HG03575 (cell line): Measurements from ENCODE around the gene TIRAP.

Experiments
- ATAC-seq: cut with Tn5 transposase; IDR thresholded peaks from one replicate; pipeline ENCODE4 v1.9.1; 2021; ENCODE audit not compliant: unreplicated experiment, insufficient number of reproducible peaks, low FRiP score; ENCODE audit errors: extremely low read depth

The TIRAP gene

DNA sequence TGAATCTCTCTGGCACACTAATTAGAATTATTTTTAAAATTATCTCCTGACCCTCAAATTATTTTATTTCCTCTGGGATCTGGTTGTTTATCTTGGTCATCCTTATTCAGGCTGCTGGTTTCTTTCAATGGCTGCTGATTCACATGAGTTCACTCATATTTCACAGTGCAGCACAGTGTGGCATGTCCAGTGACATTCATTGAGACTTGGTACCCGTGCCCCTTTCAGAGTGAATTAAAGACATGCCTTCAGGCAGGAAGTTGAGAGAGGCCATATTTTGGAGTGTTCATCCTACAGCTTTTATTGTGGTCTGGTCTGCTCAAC, 34.5 kb downstream of the TIRAP start:
- no peak for ATAC-seq

DNA sequence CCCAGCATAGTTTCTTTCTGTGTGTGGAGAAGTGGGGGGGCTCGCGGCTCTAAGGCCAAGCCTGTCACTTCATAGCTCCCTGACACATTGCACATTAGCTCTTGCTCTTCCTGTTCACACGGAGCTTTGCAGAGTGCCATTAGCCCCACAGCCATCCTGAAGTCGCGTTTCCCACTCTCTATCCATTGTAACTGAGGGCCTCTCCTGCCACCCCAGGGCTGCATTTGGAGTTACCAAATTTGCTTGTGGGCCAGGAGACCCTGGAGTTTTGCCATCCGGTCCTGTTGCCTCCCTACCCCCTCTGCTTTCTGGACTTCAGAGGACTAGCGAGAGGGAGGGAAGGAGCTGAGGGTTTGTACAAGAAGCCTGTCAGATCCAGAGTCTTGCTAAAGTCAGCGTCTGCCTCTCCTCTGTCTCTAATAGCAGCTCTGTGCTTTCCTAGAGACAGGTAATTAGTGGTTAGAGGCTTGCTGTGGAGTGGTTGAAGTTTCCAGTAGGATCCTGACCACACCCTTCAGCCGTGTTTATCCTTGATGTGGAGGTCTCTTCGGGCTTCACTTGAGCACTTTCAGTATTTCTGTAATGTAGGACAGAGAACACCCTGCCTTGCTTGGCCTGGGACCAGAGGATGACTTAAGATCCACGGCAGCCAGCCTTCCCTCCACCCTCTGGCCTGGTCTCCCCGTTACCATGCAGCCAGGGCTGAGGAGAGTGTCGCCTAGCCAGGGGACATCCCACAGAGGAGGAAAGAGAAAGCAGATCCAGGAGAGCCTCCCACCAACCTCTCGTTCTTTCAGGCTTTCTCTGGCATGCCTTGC, 35.1 kb downstream of the TIRAP start:
- ATAC-seq: no peak

DNA sequence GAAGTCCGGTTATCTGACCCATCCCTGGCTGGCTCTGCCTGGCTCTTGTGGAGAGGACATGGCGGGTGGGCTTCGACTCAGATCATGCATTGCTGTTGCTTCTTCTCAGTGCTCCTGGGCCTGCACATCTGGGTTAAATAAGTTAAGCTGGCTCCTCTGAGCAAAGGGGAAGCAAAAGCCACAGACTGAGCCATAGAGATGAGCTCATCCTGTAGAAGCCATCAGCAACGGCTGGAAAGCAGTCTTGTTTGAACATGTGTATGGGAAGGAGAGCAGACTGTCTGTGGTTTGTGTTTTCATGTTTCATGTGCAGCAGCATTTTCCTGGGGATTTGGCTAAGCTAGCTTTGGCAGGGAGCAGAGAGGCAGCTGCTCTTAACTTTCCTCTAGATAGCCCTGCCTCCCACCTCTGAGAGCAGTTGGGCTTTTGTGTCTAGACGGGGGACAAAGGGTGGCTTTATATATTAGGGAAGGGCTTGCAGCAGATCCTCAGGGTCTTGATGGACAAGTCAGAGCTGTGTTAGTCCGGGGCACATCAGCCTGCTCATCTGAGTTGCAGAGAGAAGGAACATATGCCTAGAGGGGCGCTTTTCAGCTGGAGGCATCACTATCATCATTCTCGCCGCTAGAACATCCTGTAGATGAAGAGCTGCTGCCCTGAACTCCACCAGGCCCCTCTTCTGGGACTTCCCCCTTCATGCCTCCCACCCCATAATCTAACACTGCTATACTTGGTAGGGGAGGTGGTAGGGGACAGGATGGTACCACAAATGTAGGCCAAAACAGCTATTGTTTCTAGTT, 35.9 kb downstream of the TIRAP start:
- ATAC-seq: peak; percentile 53

DNA sequence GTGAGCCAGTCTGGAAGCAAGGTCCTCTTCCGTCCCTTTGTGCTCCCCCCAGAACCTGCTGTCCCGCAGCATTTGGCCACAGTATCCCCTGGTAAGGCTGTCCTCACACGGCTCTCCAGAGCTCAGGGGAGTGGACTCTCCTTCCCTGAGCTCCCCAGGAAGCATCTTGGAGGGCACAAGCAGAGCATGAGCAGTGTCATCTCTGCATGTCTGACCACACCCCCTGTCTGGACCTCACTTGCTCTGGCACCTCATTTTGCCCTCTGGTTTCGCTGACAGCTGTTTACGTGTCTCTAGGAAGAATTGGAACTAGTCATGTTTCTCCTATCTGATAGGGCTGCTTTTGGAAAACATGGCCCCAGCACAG, 36.5 kb downstream of the TIRAP start:
- no peak for ATAC-seq

DNA sequence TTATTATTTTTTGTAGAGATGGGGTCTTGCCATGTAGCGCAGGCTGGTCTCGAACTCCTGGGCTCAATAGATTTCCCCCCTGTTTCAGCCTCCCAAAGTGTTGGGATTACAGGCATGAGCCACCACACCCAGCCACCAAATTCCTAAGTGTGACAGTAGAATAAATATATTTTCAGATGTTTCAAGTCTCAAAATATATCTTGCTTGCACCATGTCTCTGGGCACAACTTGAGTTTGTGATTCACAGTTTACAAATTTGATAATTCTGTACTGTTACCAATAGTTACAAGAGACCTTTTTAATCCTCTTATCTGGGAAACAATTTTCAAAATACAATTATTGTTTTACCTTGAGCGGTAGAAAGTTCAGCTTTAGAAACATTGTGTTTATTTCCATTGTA, 40.1 kb downstream of the TIRAP start:
- no peak for ATAC-seq

DNA sequence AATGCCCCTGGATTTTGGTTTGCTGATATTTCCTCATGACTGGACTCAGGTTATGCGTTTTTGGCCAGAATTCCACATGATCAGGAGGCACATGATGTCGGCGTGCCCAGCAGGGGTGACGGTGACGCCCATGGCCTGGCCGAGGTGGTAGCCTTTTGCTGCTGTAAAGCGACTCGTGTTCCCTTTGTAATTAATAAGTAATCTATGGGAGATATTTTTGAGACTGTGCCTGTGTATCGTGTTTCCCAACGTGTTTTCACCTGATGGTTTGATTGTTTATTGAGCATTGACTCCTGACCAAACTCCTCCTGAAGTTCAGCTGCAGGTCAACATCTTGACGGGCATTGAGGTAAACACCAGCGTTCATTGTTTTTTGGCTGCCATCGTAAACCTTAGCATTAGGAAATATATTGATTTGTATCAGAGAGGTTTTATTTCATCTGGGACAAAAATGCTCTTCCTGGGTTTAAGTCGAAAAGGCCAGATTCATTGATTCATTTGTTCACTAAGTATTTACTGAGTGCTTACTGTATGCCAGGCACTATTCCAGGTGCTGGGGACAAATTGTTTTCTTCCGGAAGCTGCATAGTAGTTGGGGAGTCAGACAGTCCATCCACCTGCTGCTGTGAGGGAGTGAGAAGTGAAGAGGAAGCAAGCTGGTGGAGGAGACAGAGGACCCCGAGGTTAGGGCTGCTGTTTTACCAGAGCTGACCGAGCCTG, 44.5 kb downstream of the TIRAP start:
- ATAC-seq: no peak

DNA sequence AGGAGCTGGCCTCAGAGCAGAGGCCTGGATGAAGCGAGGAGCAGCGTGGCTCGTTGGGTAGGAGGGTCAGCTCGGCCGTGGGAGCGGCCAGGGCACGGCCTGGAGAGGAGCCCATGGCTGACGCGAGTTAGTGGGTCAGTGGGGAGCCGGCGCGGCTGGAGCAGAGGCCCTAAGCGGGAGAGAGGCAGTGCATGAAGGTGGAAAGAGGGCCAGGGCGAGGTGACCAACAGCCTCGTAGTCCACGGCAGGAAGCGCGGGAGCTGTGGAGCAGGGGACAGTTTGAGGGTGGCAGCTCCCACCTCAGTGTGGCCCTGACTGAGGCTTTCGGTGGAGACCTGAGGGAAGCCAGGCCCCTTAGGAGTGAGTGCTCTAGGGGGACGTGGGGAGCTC, 45.1 kb downstream of the TIRAP start:
- no peak for ATAC-seq

DNA sequence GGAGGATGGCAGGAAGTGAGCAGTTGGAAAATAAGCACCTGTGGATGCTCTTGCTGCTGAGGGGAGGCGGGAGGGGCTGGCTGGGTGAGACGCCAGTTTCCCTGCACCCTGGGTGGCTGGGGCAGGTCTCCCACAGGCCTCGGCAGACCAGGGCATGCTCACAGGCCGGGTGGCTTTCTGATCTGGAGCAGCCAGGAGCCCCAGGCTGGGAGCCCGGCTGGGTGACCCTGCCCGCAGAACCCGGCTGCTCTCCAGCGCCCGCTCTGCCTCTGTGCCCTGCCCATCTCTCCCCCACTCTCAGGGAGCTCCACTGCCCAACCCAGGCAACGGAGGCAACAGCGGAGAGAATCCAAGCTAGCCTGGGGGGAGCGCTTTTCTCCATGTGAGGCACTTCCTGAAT, 45.6 kb downstream of the TIRAP start:
- no peak for ATAC-seq

DNA sequence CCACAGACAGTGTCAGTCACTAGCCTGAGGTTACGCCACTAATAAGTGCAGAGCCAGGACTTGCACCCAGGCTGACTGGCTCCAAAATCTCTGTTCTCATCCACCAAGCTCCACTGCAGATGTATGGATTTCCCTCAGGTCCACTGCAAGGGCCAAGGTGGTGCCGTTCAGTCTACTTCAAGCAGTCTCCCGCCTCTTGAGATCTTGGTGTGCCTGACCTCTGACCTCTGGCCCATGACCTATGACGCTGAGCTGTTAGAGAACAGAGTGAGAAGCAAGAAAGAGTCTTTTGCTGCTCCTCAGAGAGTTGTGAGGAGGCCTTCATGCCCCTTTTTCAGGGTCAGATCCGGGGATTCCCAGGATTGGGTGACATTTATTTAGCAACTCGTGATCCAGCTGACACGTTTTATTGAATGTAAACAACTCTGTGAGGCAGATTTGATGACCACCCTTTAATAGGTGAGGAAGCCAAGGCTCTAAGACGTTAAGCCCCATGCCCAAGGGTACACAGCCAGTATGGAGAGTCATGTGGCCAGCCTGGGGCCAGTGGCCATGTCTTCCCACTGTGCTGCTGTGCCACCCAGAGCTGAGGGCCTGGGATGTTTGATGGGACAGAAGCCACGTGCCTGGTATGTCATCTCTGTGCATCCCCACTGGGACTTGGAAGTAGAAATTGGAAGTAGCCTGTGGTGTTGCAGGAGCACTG, 46.2 kb downstream of the TIRAP start:
- no peak for ATAC-seq

DNA sequence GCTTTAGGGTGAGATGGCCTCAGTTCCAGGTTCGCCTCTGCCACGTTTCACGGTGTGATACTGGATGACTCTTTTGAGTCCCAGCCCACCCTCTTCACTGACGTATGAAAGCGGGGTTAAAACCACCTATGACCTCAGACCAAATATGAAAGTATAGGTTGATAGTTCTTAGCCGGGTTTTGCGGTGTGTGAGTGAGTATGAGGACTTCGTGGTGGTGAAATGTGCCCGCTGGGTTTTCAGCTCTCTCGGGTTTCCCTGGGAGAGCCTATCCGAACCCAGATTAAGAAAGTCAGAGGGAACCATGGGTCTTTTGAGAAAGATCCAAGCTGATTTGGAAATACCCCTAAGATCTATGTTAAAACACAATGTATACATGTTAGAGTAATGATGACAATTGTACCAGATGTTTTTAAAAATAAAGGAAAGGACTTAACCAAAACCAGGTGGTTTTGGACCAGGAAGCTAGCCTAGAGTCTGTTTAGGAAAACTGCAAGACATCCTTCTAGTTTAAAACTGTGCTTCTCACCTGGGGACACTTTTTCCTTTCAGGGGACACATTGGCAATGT, 46.8 kb downstream of the TIRAP start:
- no peak for ATAC-seq

DNA sequence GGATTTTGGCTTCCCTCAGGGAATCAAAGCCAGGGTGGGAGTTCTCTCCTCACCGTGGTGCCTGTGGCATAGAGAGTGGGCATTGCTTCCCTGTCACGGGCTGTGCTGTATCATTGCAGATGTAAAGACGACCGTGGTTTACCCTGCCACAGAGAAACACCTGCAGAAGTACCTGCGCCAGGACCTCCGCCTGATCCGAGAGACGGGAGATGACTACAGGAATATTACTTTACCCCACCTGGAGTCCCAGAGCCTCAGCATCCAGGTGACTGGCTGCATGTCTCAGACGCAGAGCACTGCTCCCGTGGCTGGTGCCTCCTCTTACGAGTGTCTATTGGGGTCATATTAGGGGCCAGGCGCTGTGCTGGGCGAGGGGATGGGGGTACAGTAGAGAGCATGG, 48.4 kb downstream of the TIRAP start:
- no peak for ATAC-seq

DNA sequence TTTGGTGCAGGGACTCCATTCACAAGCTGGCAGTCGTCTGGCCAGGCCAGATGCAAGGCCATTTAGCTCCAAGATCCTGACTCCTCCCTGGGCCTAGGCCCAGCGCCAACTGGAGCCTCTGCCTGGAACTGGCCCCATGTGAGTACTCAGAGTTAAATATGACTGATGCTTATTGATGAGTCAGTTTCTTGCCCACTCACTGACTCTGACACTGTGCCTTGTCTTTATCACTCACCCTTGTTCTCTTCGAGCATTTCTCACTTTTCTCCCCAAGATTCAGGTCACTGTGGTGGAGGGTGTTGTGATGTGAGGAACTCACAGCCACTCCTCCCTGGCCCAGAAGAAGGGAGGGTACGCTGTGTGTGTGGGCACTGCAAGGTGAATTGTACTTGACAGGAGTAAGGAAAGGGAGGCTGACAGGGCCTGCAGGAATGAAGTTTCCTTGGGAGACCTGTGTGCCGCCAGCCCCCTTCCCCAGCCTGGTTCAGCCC, 49.4 kb downstream of the TIRAP start:
- no peak for ATAC-seq

DNA sequence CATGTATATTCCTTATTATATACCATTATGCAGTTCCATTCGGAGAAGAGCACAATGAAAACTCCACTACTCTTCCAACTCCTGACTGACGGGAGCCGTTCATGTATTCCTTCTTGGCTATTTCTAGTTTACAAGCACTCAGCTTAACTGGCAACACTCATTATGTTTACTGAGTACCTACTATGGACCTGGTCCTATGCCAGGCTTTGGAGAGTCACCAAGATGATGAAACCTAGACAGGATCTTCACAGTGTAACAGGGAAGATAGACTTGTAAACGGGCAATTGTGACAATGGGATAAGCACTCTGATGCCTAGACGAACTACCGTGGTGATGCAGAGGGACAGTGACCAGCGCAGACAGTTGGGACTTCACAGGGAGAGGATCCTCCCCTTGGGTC, 50.2 kb downstream of the TIRAP start:
- ATAC-seq: no peak

DNA sequence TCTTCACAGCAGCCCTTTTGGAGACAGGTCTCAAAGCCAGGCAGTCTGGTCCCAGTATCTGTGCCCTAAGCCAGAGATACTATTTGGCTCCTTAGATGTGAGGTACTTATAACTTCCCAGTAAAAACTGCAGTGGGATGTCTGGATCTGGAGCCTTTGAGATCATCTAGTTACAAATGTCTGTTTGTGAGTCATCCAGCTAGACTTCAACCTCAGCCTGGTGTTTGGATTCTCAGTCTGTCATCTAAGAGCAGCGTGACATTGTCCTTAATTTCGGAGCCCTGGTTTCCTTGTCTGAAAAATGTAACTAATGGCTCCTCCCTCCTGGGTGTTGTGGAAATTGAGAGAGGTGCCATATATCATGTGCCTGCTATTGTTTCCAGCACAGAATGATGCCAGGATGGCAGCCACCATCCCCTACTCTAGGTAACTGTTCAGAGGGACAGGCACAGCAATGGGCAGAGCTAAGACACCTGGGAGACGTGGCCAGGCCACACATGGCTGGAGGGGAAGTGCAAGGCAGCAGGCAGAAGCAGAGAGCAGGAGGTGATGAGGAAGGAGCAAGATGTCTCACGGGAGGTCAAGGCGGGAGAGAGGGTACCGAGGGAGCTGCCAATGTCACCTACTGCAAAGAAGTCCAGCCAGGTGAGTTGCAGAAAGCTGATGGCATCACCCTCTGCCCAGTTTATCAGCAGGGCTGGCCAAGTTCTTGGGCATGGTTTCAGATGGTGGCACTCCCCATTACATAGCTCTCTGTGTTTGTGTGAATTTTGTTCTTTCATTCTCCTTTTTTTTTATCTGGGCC, 52.0 kb downstream of the TIRAP start:
- ATAC-seq: no peak

DNA sequence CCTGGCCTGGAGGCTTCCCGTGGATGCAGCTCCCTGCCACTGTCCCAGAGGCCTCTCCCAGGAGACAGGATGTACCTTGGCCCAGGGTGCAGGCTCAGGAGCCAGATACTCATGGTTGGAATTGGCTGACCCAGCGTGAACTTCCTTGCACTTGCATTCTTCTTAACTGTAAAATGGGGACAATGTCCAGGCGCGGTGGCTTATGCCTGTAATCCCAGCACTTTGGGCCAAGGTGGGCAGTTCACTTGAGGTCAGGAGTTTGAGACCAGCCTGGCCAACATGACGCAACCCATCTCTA, 52.5 kb downstream of the TIRAP start:
- no peak for ATAC-seq

DNA sequence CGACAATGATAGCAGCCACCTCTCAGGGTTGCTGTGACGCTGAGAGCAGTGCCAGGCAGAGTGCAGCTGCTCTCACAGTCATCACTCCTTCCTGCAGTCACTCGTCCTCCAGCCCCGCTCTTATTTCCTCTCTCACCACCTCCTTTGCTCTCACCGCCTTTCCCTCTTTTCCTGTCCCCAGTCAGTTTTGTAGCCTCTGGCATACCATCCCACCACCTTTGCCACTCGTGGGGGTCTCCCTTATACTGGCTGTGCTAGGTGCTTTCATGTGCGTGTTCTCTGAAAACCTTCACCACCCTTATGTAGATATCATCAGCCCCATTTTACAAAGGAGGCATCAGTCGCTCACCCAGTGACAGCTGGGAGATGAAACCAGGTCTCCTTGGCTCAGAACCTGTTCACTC, 53.2 kb downstream of the TIRAP start:
- ATAC-seq: no peak

DNA sequence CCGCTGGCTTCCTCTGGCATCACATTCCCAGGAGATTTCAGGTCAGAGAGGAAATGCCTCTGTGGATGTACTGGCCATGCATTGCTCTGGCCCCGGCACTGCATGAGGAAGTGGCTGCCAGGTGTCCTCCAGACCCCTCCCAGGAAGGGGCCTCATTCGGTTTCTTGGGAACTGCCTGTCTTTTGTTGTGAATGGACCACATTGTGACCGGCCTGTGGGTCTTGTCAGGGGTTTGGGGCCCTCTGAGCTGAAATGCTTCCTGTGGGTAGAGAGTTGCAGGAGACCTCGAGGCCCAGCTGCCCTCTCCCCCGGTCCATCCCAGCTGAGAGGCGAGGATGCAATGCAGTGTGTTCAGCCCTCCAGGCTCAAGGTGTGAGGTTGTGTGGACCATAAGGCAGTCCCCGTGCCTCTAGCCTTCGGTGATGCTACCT, 53.8 kb downstream of the TIRAP start:
- no peak for ATAC-seq

DNA sequence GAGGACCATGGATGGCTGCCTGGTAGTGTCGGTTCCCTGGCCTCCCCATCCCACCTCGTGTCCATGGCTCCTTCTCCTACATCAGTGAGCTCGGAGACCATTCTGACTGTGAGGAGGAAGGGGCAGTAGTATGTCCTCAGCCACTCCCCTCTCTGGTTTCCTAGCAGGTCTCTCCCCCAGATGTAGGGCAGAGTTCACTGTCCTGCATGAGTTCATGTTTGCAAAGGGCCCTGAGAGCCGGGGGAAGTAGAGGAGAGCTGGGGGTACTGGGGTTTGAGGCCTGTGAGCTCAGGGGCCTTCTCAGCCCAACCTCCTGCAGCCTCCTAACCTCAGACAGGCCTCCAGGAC, 54.2 kb downstream of the TIRAP start:
- ATAC-seq: no peak
